Peyer's patch (tissue), 4 donors: ENCODE data around the gene COL3A1.

Experiments used
- POLR2A ChIP-seq, 2 donors: fragments of 450-650 bp; IDR thresholded peaks; one replicate each; pipeline ENCODE4 v1.5.1; 2017; ENCODE audit warnings: antibody characterized with exemption in 2 of 2, mild to moderate bottlenecking in 2 of 2, moderate library complexity in 2 of 2
- TF ChIP-seq, protein P1 (sequence below), 6 experiments: fragments of 450-650 bp in 4 of 6; fragments of 200-600 bp in 2 of 6; sonication (generic) in 1 of 6; IDR thresholded peaks; one replicate each; pipeline ENCODE4 v1.5.1; 2017 to 2019; ENCODE audit warnings: antibody characterized with exemption in 6 of 6, mild to moderate bottlenecking in 3 of 6, moderate library complexity in 1 of 6

DNA sequence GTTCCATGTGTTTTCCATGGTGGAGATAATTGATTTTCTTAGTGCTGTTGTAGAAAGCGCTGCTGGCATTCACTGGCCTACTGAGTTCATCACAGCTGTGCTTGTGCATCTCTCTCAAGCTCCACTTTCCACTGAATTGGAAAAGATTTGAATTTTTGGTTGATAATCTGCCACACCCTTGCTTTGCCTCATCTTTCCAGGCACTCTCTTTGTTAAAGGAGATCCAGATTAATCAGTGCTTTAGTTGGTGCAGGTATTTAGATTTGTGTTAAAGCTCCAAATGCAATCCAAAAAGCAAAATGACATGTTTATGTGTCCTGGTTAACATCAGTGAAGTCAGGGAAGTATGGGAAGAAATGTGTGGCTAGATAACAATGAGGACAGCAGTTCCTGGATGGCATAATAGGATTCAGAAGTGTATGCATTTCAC, 2.7 kb upstream of the COL3A1 start:
- TF ChIP-seq POLR2A (IDR thresholded peaks at IDR 0.05) = no peak
- TF ChIP-seq, protein P1, sequence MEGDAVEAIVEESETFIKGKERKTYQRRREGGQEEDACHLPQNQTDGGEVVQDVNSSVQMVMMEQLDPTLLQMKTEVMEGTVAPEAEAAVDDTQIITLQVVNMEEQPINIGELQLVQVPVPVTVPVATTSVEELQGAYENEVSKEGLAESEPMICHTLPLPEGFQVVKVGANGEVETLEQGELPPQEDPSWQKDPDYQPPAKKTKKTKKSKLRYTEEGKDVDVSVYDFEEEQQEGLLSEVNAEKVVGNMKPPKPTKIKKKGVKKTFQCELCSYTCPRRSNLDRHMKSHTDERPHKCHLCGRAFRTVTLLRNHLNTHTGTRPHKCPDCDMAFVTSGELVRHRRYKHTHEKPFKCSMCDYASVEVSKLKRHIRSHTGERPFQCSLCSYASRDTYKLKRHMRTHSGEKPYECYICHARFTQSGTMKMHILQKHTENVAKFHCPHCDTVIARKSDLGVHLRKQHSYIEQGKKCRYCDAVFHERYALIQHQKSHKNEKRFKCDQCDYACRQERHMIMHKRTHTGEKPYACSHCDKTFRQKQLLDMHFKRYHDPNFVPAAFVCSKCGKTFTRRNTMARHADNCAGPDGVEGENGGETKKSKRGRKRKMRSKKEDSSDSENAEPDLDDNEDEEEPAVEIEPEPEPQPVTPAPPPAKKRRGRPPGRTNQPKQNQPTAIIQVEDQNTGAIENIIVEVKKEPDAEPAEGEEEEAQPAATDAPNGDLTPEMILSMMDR (IDR thresholded peaks at IDR 0.05) = no peak
